Trophoblast cell (in vitro differentiated cells and primary cell): ENCODE data around the gene HTR1B.

Experiments used
- DNase-seq, 2 donors: peaks; one replicate each; pipeline ENCODE4 v3.0.0-alpha.2; 2016
- H2AFZ ChIP-seq: 2 replicates; pipeline ENCODE4 v1.6.1; 2013; ENCODE audit warnings: low read length, moderate library complexity, mild to moderate bottlenecking; ENCODE audit not compliant: insufficient read depth, poor library complexity
- H2AK5ac ChIP-seq: 2 replicates; pipeline ENCODE4 v1.6.1; 2013; ENCODE audit warnings: mild to moderate bottlenecking, low read length
- H2BK120ac ChIP-seq: 2 replicates; pipeline ENCODE4 v1.6.1; 2013; ENCODE audit warnings: low read length, mild to moderate bottlenecking, moderate library complexity; ENCODE audit not compliant: insufficient read depth, poor library complexity
- H2BK12ac ChIP-seq: 2 replicates; pipeline ENCODE4 v1.6.1; 2013; ENCODE audit warnings: mild to moderate bottlenecking, low read length, moderate library complexity
- H2BK5ac ChIP-seq: 2 replicates; pipeline ENCODE4 v1.6.1; 2013; ENCODE audit warnings: low read length, low read depth, moderate library complexity, mild to moderate bottlenecking; ENCODE audit not compliant: poor library complexity
- H3K14ac ChIP-seq: 2 replicates; pipeline ENCODE4 v1.6.1; 2013; ENCODE audit warnings: mild to moderate bottlenecking, low read length
- H3K18ac ChIP-seq: 2 replicates; pipeline ENCODE4 v1.6.1; 2013; ENCODE audit warnings: mild to moderate bottlenecking, low read length
- H3K23ac ChIP-seq: 2 replicates; pipeline ENCODE4 v1.6.1; 2013; ENCODE audit warnings: low read length
- H3K27ac ChIP-seq: 2 replicates; pipeline ENCODE4 v1.5.1; 2013; ENCODE audit warnings: low read depth, mild to moderate bottlenecking, inconsistent platforms, low read length, moderate library complexity
- H3K27me3 ChIP-seq: 2 replicates; pipeline ENCODE4 v1.6.1; 2013; ENCODE audit warnings: inconsistent platforms, mild to moderate bottlenecking, low read length, moderate library complexity; ENCODE audit not compliant: insufficient read depth
- H3K36me3 ChIP-seq, 2 experiments: 1 replicate in 1 of 2; 2 replicates in 1 of 2; pipeline ENCODE4 v1.6.1; 2013; ENCODE audit warnings: low read length in 2 of 2, mild to moderate bottlenecking in 2 of 2, moderate library complexity in 1 of 2; ENCODE audit not compliant: insufficient read depth in 2 of 2, control insufficient read depth in 1 of 2
- H3K4ac ChIP-seq: 2 replicates; pipeline ENCODE4 v1.6.1; 2013; ENCODE audit warnings: low read depth, mild to moderate bottlenecking, low read length, moderate library complexity
- H3K4me1 ChIP-seq, 2 experiments: 1 replicate in 1 of 2; 2 replicates in 1 of 2; pipeline ENCODE4 v1.6.1; 2013; ENCODE audit warnings: low read length in 2 of 2, mild to moderate bottlenecking in 2 of 2, moderate library complexity in 1 of 2; ENCODE audit not compliant: insufficient read depth in 2 of 2, control insufficient read depth in 1 of 2
- H3K4me2 ChIP-seq: 2 replicates; pipeline ENCODE4 v1.6.1; 2013; ENCODE audit warnings: inconsistent platforms, mild to moderate bottlenecking, low read length, moderate library complexity
- H3K4me3 ChIP-seq: 2 replicates; pipeline ENCODE4 v1.5.1; 2013; ENCODE audit warnings: mild to moderate bottlenecking, low read depth, low read length, inconsistent platforms
- H3K79me1 ChIP-seq: one replicate; pipeline ENCODE4 v1.6.1; 2013; ENCODE audit warnings: low read length
- H3K79me2 ChIP-seq: 2 replicates; pipeline ENCODE4 v1.6.1; 2013; ENCODE audit warnings: low read length, mild to moderate bottlenecking; ENCODE audit not compliant: control insufficient read depth, insufficient read depth, poor library complexity
- H3K9ac ChIP-seq: 2 replicates; pipeline ENCODE4 v1.6.1; 2013; ENCODE audit warnings: mild to moderate bottlenecking, low read length
- H3K9me3 ChIP-seq: 2 replicates; pipeline ENCODE4 v1.6.1; 2013; ENCODE audit warnings: low read depth, mild to moderate bottlenecking, control low read depth, inconsistent platforms, low read length; ENCODE audit not compliant: insufficient read depth
- H4K12ac ChIP-seq: 2 replicates; pipeline ENCODE4 v1.6.1; 2013; ENCODE audit warnings: low read depth, mild to moderate bottlenecking, low read length, moderate library complexity
- H4K8ac ChIP-seq: 2 replicates; pipeline ENCODE4 v1.6.1; 2013; ENCODE audit warnings: low read depth, mild to moderate bottlenecking, low read length, moderate library complexity
- H4K91ac ChIP-seq: one replicate; pipeline ENCODE4 v1.6.1; 2013; ENCODE audit warnings: low read depth, mild to moderate bottlenecking, low read length, moderate library complexity
- WGBS: extraction: QIAGEN DNeasy Blood & Tissue Kit; methylation state at CpG from one replicate; pipeline ENCODE4 v1.1.7; 2013; ENCODE audit warnings: missing lambda C conversion rate; ENCODE audit not compliant: insufficient read length, insufficient coverage; ENCODE audit errors: extremely low coverage; 5-methylcytosine and 5-hydroxymethylcytosine counted together

The HTR1B gene

DNA sequence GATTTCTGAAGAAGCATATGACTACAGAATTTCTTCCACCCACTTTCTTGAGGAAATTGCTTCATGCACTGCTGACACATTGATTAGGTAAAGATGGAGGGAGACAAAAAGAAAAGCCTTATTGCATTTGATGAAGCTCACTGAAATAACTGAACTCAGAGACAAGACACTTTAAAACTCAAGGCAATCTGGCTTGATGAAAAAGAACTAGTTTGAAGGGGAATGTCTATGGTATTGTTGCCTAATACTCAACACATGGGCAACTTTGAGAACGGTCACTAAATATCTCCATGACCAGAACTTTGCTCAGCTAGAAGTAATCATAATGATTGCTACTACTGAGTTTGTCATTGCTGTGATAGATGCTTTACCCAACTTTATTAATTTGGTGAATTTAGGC, 38.1 kb downstream of the HTR1B start:
- no CpG with 5 or more reads among the region's 1 CpG for WGBS
- no peaks in the 10 kb centered on the region for H3K4me1 ChIP-seq
- no peak overlapping the region for H2BK5ac ChIP-seq
- H2AK5ac ChIP-seq: no peak overlapping the region
- H3K79me2 ChIP-seq: no peaks in the 10 kb centered on the region
- H3K4me3 ChIP-seq: no peak overlapping the region
- no peak overlapping the region for H2BK12ac ChIP-seq
- no peak overlapping the region for H2AFZ ChIP-seq
- no peak overlapping the region for H3K23ac ChIP-seq
- no peak overlapping the region for H4K8ac ChIP-seq
- H3K9ac ChIP-seq: no peak overlapping the region
- no peaks in the 10 kb centered on the region for H3K9me3 ChIP-seq
- no peak overlapping the region for H3K27ac ChIP-seq
- H3K14ac ChIP-seq: no peak overlapping the region
- H2BK120ac ChIP-seq: no peak overlapping the region
- no peak overlapping the region for H4K12ac ChIP-seq
- no peak overlapping the region for H3K4ac ChIP-seq
- H3K18ac ChIP-seq: no peak overlapping the region
- no peak overlapping the region for H4K91ac ChIP-seq
- no peaks in the 10 kb centered on the region for H3K36me3 ChIP-seq
- H3K79me1 ChIP-seq: no peaks in the 10 kb centered on the region
- H3K4me2 ChIP-seq: no peak overlapping the region
- H3K27me3 ChIP-seq: no peaks in the 10 kb centered on the region
- no peak for DNase-seq

DNA sequence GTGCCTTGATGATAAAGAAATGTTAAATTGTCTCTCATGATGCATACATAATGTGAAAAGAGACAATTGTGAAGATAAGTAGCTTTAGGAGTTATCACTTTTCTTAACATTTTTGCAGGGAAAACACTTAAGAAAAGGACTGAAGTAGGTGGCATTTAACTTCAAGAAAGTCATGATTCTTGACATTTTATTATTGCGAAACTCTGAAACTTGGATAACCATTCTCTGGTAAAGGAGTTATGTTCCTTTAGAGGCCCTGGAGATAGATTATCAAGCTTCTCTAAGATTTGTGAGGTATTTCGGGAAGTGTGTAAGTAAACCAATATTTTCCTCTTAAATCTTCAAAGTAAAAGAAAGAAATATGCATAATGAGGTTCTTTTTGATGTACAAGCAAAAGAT, 38.5 kb downstream of the HTR1B start:
- no peak overlapping the region for H4K91ac ChIP-seq
- H3K79me2 ChIP-seq: no peaks in the 10 kb centered on the region
- H3K36me3 ChIP-seq: no peaks in the 10 kb centered on the region
- no peak overlapping the region for H3K18ac ChIP-seq
- no peak overlapping the region for H3K23ac ChIP-seq
- no peak overlapping the region for H4K12ac ChIP-seq
- no peak overlapping the region for H3K27ac ChIP-seq
- no peak for DNase-seq
- H3K4ac ChIP-seq: no peak overlapping the region
- H3K27me3 ChIP-seq: no peaks in the 10 kb centered on the region
- no peaks in the 10 kb centered on the region for H3K4me1 ChIP-seq
- H3K9ac ChIP-seq: no peak overlapping the region
- no peak overlapping the region for H2BK120ac ChIP-seq
- no peak overlapping the region for H2BK5ac ChIP-seq
- H3K9me3 ChIP-seq: no peaks in the 10 kb centered on the region
- no peak overlapping the region for H4K8ac ChIP-seq
- WGBS: no CpG with 5 or more reads among the region's 2 CpGs
- H2AFZ ChIP-seq: no peak overlapping the region
- no peak overlapping the region for H3K14ac ChIP-seq
- no peak overlapping the region for H3K4me2 ChIP-seq
- no peak overlapping the region for H2BK12ac ChIP-seq
- H3K79me1 ChIP-seq: no peaks in the 10 kb centered on the region
- H2AK5ac ChIP-seq: no peak overlapping the region
- no peak overlapping the region for H3K4me3 ChIP-seq

GRCh38 chr6:77416839-77417238, 46.5 kb downstream of the HTR1B start:
- H3K27me3 ChIP-seq: no peaks in the 10 kb centered on the region
- no peak overlapping the region for H2BK5ac ChIP-seq
- no peak overlapping the region for H3K4ac ChIP-seq
- H3K36me3 ChIP-seq: no peaks in the 10 kb centered on the region
- H2AFZ ChIP-seq: no peak overlapping the region
- no peak overlapping the region for H3K27ac ChIP-seq
- no peaks in the 10 kb centered on the region for H3K79me2 ChIP-seq
- no peak overlapping the region for H3K4me2 ChIP-seq
- no peak overlapping the region for H3K14ac ChIP-seq
- no peak overlapping the region for H3K23ac ChIP-seq
- no CpG with 5 or more reads among the region's 2 CpGs for WGBS
- H2AK5ac ChIP-seq: no peak overlapping the region
- H4K91ac ChIP-seq: no peak overlapping the region
- H3K4me1 ChIP-seq: no peaks in the 10 kb centered on the region
- H4K8ac ChIP-seq: no peak overlapping the region
- no peaks in the 10 kb centered on the region for H3K9me3 ChIP-seq
- H3K18ac ChIP-seq: no peak overlapping the region
- H2BK120ac ChIP-seq: no peak overlapping the region
- H3K9ac ChIP-seq: no peak overlapping the region
- DNase-seq: no peak
- H3K4me3 ChIP-seq: no peak overlapping the region
- no peak overlapping the region for H4K12ac ChIP-seq
- no peak overlapping the region for H2BK12ac ChIP-seq
- H3K79me1 ChIP-seq: no peaks in the 10 kb centered on the region

- Histone ChIP-seq H3K9ac (no peak overlapping the region), H3K9me3 (no peaks in the 10 kb centered on the region), H3K4ac (no peak overlapping the region), H3K18ac (no peak overlapping the region), H3K27ac (no peak overlapping the region), H3K36me3 (no peaks in the 10 kb centered on the region), H3K14ac (no peak overlapping the region), H2AK5ac (no peak overlapping the region), H3K4me2 (no peak overlapping the region), H4K12ac (no peak overlapping the region), H2BK12ac (no peak overlapping the region), H3K79me1 (no peaks in the 10 kb centered on the region), H4K91ac (no peak overlapping the region), H2AFZ (no peak overlapping the region), H2BK5ac (no peak overlapping the region), H3K23ac (no peak overlapping the region), H3K4me1 (no peaks in the 10 kb centered on the region), H3K4me3 (no peak overlapping the region), H2BK120ac (no peak overlapping the region), H3K79me2 (no peaks in the 10 kb centered on the region), H3K27me3 (no peaks in the 10 kb centered on the region), H4K8ac (no peak overlapping the region)
- no peak for DNase-seq
- no CpG with 5 or more reads among the region's 2 CpGs for WGBS
These were observed 47.6 kb downstream of the HTR1B start for GRCh38 chr6:77415706-77416105.
